GM12864 (cell line): ENCODE measurements around the gene JSRP1.
"Not testable (repeated sequence)": the region's sequence is repeated elsewhere in the genome, so short reads cannot be mapped to it uniquely, and the experiment has no call there.

Source experiments
- DNase-seq: peaks from one replicate; pipeline ENCODE4 v3.0.0-alpha.2; 2011; ENCODE audit warnings: low read depth
- H3K4me3 ChIP-seq: 2 replicates; pipeline ENCODE4 v1.5.1; 2011; ENCODE audit warnings: mild to moderate bottlenecking, low read depth, low read length, control low read depth
- TF ChIP-seq, protein P1 (sequence below): IDR thresholded peaks from 2 replicates; pipeline ENCODE4 v1.5.1; 2011; ENCODE audit warnings: low read depth, mild to moderate bottlenecking, moderate library complexity, low read length, control low read depth, inconsistent platforms; ENCODE audit errors: missing control alignments

Gene JSRP1

DNA sequence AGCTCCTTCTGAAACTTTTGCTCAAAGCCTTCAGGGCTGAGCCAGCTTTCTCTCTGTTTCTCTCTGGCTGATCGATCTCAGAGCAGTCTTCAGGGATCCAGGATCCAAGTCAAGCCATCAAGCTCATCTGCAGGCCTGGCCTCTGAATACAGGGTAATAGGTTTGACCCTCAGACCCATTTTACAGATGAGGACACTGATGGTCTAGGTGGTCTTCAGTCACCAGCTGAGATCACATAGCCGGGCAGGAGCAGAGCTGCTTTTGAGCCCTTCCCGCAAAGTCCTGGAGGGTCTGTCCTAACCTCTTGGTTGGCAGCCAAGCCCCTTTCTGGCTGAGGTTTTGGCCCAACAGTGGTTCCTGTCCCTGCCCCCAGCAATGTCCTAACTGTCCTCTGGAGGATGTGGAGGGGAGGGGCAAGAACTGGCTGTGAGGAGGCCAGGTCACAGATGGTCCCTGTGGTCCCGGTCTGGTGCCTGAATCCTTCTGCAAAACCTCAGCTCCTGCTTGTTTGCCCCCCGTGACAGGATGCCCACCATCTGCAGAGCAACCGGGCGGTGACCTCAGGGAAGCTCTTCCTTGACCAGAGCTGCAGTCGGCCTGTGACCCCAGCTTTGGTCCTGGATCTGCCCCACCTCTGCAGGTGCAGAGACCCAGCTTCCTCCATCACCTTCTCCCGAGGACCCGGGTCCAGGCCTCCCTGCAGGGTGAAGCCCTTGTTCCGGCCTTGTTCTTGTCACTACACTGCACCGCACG is 31.5 kb upstream of the JSRP1 start:
- DNase-seq: no peak
- no peak overlapping the region for H3K4me3 ChIP-seq
- TF ChIP-seq, protein P1, sequence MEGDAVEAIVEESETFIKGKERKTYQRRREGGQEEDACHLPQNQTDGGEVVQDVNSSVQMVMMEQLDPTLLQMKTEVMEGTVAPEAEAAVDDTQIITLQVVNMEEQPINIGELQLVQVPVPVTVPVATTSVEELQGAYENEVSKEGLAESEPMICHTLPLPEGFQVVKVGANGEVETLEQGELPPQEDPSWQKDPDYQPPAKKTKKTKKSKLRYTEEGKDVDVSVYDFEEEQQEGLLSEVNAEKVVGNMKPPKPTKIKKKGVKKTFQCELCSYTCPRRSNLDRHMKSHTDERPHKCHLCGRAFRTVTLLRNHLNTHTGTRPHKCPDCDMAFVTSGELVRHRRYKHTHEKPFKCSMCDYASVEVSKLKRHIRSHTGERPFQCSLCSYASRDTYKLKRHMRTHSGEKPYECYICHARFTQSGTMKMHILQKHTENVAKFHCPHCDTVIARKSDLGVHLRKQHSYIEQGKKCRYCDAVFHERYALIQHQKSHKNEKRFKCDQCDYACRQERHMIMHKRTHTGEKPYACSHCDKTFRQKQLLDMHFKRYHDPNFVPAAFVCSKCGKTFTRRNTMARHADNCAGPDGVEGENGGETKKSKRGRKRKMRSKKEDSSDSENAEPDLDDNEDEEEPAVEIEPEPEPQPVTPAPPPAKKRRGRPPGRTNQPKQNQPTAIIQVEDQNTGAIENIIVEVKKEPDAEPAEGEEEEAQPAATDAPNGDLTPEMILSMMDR: no peak

DNA sequence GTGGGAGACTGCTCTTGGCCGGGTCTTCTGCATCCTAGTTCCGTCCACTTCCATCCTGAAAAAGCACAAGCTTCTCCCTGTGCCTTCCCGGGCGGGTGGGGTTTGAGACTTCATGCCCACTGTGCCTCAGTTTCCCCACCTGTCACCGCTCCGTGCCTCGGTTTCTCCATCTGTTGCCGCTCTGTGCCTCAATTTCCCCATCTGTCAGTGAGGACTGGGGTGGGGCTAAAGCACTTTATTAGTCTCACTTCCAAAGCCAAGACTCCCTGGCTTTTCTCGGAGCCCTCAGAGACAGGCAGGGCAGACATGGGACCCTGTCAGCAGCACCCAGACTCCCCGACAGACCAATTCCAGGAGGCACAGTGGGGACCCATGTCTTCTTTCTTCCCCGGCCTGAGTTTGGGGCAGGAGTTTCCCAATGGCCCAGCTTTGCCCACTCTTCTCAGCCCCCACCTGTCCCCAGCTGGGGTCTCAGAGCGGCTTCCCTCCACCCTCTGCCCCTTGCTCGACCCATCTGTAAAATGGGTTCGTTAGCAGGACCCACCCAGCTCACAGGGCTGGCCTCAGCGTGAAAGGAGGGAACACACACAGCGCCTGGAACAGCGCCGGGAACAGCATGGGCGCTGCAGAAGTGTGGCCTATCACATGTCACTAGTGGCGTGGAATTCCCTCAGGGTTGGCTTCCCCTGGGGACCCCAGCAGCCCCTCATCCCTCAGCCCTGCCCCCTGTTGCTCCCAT is 30.4 kb upstream of the JSRP1 start:
- TF ChIP-seq, protein P1: no peak
- H3K4me3 ChIP-seq: no peak overlapping the region
- no peak for DNase-seq

DNA sequence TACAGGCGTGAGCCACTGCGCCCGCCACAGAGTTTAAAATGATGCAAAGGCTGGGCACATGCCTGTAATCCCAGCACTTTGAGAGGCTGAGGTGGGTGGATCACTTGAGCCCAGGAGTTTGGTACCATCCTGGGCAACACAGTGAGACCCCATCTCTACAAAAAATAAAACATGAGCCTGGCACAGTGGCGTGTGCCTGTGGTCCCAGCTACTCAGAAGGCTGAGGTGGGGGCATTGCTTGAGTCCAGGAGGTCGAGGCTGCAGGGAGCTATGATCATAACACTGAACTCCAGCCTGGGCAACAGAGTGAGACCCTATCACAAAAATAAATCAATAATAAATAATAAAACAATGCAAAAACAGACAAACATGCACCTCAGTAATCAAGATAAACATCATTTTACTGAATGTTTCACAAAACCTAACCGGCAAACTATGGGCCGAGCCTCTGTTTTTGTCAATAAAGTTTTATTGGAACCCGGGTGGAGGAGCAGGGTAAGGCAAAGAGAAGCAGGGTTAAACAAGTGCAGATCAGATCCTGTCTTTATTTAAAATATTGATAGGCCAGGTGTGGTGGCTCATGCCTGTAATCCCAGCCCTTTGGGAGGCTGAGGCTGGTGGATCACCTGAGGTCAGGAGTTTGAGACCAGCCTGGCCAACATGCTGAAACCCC is 27.8 kb upstream of the JSRP1 start:
- TF ChIP-seq, protein P1: no peak
- H3K4me3 ChIP-seq: no peak overlapping the region
- no peak for DNase-seq

DNA sequence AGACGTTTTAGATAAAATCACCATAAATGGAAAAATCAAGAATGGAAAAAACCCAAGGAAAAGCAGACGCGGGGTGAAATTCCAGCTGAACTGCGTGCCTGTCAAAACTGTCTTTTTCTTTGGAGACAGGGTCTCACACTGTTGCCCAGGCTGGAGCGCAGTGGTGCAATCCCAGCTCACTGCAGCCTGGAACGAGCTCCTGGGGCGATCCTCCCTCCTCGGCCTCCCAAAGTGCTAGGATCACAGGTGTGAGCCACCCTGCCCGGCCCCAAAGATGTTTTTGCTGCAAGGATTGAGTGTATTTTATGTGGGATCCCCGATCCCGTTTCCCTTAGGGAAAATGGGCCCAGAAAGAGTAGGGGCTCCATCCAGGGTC is 26.6 kb upstream of the JSRP1 start:
- H3K4me3 ChIP-seq: no peak overlapping the region
- TF ChIP-seq, protein P1: no peak
- DNase-seq: no peak

DNA sequence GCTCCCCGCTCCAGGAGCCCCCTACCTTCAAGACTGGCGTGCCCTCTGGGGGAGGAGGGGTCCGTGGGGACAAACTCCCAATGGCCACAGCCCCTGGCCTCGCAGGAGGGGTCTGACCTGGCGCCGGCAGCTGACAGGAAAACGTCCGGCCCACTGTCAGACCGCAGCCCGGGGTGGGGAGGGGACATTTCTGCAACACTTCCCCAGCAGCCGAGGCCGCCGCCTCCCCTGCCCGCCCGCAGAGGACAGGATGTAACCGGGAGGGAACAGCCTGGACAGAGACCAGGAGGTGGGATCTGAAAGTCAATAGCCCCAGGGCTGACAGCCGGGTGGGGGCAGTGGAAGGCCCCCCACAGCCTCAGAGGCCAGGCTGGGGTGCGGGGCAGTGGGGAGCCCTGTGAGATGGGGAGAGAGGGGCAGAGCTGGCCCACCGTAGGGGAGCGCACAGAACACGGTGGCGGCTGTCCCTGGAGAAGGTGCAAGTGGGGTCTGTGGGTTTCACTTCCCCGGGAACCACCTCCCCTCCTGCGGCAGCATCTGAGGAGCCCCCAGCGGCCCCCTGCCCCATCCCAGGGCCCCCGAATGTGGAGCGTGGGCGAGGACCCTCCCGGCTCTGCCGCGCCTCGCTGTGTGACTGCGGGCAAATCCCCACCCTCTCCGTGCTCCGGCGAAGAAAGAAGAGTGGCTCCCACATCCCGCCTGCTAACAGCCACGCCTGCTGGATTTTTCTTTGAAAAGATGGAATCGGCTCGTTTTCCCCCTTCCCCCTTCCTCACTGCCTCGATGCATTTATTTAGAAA is 26.0 kb upstream of the JSRP1 start, which contains the start of gene PEAK3:
Gene PEAK3 (minus strand): TSS at position 114 of the 800 bp plus-strand sequence. CDS start 1,244 bp downstream, outside the sequence.
- DNase-seq: no peak
- TF ChIP-seq, protein P1: no peak
- no peak within 1 kb of the TSS for H3K4me3 ChIP-seq

DNA sequence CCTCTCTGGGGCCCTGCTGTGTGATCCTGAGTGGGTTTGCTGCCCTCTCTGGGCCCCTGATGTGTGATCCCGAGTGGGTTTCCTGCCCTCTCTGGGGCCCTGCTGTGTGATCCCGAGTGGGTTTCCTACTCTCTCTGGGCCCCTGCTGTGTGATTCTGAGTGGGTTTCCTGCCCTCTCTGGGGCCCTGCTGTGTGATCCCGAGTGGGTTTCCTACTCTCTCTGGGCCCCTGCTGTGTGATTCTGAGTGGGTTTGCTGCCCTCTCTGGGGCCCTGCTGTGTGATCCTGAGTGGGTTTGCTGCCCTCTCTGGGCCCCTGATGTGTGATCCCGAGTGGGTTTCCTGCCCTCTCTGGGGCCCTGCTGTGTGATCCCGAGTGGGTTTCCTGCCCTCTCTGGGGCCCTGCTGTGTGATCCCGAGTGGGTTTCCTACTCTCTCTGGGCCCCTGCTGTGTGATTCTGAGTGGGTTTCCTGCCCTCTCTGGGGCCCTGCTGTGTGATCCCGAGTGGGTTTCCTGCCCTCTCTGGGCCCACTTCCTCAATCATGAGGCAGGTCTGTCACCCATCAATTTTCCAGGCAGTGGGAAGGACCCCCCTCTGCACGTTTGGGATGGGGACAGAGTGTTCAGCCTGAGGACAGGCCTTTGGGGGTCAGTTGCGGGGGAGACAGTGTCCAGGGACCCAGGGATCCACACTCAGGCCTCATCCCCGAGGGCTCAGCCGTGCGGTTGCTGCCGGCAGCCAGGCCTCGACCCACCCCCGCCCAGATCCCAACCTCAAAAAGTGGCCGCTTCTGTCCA is 25.2 kb upstream of the JSRP1 start:
- not testable (repeated sequence) for H3K4me3 ChIP-seq, DNase-seq
